Mucosa of rectum (tissue), 2 donors: ENCODE data around the gene FOXD4L1.
"Not testable (repeated sequence)": the region's sequence is repeated elsewhere in the genome, so short reads cannot be mapped to it uniquely, and the experiment has no call there.

ENCODE experiments used
- H3K27ac ChIP-seq, 2 donors: one replicate each; pipeline ENCODE4 v1.7.0; 2013; ENCODE audit warnings: inconsistent platforms in 2 of 2, low read depth in 2 of 2, low read length in 2 of 2
- H3K27me3 ChIP-seq, 2 donors: one replicate each; pipeline ENCODE4 v1.7.0; 2013; ENCODE audit warnings: low read length in 2 of 2; ENCODE audit not compliant: control insufficient read depth in 2 of 2, insufficient read depth in 2 of 2
- H3K36me3 ChIP-seq, 2 donors: one replicate each; pipeline ENCODE4 v1.7.0; 2013; ENCODE audit warnings: low read length in 2 of 2; ENCODE audit not compliant: control insufficient read depth in 2 of 2, insufficient read depth in 2 of 2
- H3K4me1 ChIP-seq, 2 donors: one replicate each; pipeline ENCODE4 v1.7.0; 2013; ENCODE audit warnings: low read length in 2 of 2, mild to moderate bottlenecking in 1 of 2; ENCODE audit not compliant: control insufficient read depth in 2 of 2, insufficient read depth in 2 of 2
- H3K4me3 ChIP-seq, 2 donors: one replicate each; pipeline ENCODE4 v1.7.0; 2013; ENCODE audit warnings: low read length in 2 of 2
- H3K9ac ChIP-seq, 2 donors: one replicate each; pipeline ENCODE4 v1.7.0; 2013; ENCODE audit warnings: low read length in 2 of 2, low read depth in 1 of 2, mild to moderate bottlenecking in 1 of 2
- H3K9me3 ChIP-seq, 2 donors: one replicate each; pipeline ENCODE4 v1.7.0; 2013; ENCODE audit warnings: low read length in 2 of 2; ENCODE audit not compliant: control insufficient read depth in 2 of 2
- donor health status: healthy.
- donor health status: Normal muscosa, but diverticular disease.

Gene FOXD4L1

GRCh38 chr2:113527350-113528045 lies 29.0 kb downstream of the FOXD4L1 start:
- H3K27ac ChIP-seq, H3K9ac ChIP-seq, H3K36me3 ChIP-seq: not testable (repeated sequence)

DNA sequence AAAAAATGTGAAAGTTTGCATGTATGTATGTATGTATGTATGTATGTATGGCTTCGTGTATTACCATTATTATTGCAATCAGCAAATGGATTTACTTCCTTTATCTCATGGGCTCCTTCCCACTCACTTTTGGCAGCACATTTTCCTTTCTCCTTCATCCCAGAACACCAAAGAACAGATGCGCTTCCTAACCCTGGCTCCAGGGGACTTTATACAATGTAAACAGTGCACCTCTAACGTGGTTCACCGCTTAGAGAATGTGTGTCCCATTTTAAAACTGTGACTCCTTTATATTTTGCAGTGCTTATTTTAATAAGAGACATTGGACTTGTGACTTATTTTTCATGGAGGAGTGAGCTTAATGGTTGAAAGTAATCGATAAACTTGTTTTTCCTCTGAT lies 29.7 kb downstream of the FOXD4L1 start:
- not testable (repeated sequence) for H3K36me3 ChIP-seq, H3K4me1 ChIP-seq, H3K27me3 ChIP-seq, H3K9ac ChIP-seq, H3K4me3 ChIP-seq, H3K27ac ChIP-seq, H3K9me3 ChIP-seq

More at GRCh38 chr2:113527350-113528045, 29.0 kb downstream of the FOXD4L1 start:
- H3K4me1 ChIP-seq, H3K9me3 ChIP-seq, H3K27me3 ChIP-seq, H3K4me3 ChIP-seq: not testable (repeated sequence)

GRCh38 chr2:113528904-113529303 lies 30.4 kb downstream of the FOXD4L1 start:
- H3K36me3 ChIP-seq, H3K4me1 ChIP-seq, H3K9me3 ChIP-seq, H3K27me3 ChIP-seq, H3K27ac ChIP-seq, H3K9ac ChIP-seq, H3K4me3 ChIP-seq: not testable (repeated sequence)

- not testable (repeated sequence) for H3K9me3 ChIP-seq, H3K4me3 ChIP-seq, H3K9ac ChIP-seq, H3K27ac ChIP-seq, H3K4me1 ChIP-seq, H3K27me3 ChIP-seq, H3K36me3 ChIP-seq
These were observed 34.5 kb downstream of the FOXD4L1 start for GRCh38 chr2:113532991-113533390.

- not testable (repeated sequence) for H3K36me3 ChIP-seq, H3K27ac ChIP-seq, H3K4me3 ChIP-seq, H3K27me3 ChIP-seq, H3K9me3 ChIP-seq, H3K4me1 ChIP-seq, H3K9ac ChIP-seq
These were observed 38.1 kb downstream of the FOXD4L1 start for GRCh38 chr2:113536573-113536972.

DNA sequence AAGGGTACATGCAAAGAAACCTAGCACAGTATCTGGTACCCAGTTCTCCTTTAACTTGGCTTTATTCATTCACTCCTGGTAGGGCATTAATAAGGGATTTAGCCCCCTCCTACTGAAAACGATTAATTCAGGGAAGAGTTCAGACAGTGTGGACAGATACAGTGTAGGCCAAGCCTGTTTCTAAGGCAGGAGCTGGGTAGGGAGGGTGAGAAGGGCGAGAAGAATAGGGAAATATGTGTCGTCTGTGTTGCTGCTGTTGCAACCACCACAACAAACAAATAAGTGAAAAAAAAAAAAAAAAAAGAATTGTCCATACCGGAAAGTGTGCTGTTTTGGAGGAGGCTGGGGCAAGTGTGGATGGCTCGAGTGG lies 42.4 kb downstream of the FOXD4L1 start:
- not testable (repeated sequence) for H3K4me3 ChIP-seq, H3K27me3 ChIP-seq, H3K9me3 ChIP-seq, H3K9ac ChIP-seq, H3K4me1 ChIP-seq, H3K36me3 ChIP-seq, H3K27ac ChIP-seq

DNA sequence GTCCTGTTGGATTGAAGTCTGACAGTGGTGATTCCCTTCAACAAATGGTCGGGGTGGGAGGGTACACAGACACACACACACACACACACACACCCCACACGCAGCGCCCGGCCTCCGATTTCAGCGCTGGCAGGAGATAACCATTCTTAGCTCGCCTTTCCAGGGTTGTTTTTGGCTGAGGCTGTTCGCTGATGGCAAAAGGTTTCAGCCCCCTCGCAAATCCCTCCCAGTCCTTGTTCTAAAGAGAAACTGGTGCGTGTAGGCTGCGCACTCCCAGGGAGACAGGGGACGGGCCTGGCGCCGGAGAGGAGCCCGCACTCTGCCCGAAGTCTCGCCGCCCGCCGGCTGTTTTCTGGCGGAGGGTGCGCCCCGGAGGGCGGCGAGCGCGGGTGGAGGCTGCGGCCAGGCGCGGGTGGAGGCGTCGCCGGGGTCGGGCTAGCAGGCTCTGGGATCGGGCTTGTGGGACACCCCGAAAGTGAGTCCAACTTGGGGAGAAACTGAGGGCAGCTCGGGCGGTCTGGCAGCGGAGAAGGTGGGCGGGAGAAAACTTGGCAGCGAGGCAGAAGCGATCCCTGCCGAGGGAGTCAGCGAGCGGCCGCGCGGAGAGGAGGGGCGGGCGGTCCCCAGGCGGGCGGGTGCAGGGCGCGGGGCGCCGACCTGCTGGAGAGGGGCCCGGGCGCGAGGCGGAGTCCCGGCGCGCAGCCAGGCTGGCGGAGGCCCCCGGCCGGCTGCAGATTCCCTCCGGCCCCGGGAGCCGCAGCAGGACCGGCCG lies 42.9 kb downstream of the FOXD4L1 start:
- Histone ChIP-seq H3K4me3 (peak overlapping the region; percentile 48 to 59), H3K9ac (peak overlapping the region in 1 of 2 donors; percentile 48), H3K27ac (peak overlapping the region; percentile 23 to 47)
- H3K4me1 ChIP-seq, H3K36me3 ChIP-seq, H3K9me3 ChIP-seq, H3K27me3 ChIP-seq: not testable (repeated sequence)

GRCh38 chr2:113541976-113542485 lies 43.6 kb downstream of the FOXD4L1 start:
- H3K27me3 ChIP-seq, H3K36me3 ChIP-seq, H3K4me1 ChIP-seq, H3K9me3 ChIP-seq, H3K27ac ChIP-seq: not testable (repeated sequence)
- peak overlapping the region; percentile 37 to 59 for H3K4me3 ChIP-seq
- H3K9ac ChIP-seq = peak overlapping the region in 1 of 2 donors; percentile 43

GRCh38 chr2:113542529-113542928 lies 44.1 kb downstream of the FOXD4L1 start:
- H3K27me3 ChIP-seq, H3K4me1 ChIP-seq, H3K27ac ChIP-seq, H3K4me3 ChIP-seq, H3K36me3 ChIP-seq, H3K9me3 ChIP-seq, H3K9ac ChIP-seq: not testable (repeated sequence)
